NAMALWA (cell line): ENCODE data around the gene C18orf63.

Source experiments
- DNase-seq: peaks from one replicate; pipeline ENCODE4 v3.0.0-alpha.2; 2015; ENCODE audit warnings: low spot score

The C18orf63 gene

GRCh38 chr18:74377776-74378175 lies 62.1 kb downstream of the C18orf63 start:
- DNase-seq = no peak

- no peak for DNase-seq
Observed at GRCh38 chr18:74378179-74378682, 62.6 kb downstream of the C18orf63 start.

GRCh38 chr18:74380916-74381315 lies 65.3 kb downstream of the C18orf63 start:
- no peak for DNase-seq

- DNase-seq = no peak
Observed at GRCh38 chr18:74381621-74382295, 66.1 kb downstream of the C18orf63 start.

GRCh38 chr18:74382481-74383017 lies 66.9 kb downstream of the C18orf63 start:
- DNase-seq = no peak

- no peak for DNase-seq
Observed at GRCh38 chr18:74387383-74387782, 71.7 kb downstream of the C18orf63 start.

- no peak for DNase-seq
Observed at GRCh38 chr18:74388227-74388626, 72.6 kb downstream of the C18orf63 start.

DNA sequence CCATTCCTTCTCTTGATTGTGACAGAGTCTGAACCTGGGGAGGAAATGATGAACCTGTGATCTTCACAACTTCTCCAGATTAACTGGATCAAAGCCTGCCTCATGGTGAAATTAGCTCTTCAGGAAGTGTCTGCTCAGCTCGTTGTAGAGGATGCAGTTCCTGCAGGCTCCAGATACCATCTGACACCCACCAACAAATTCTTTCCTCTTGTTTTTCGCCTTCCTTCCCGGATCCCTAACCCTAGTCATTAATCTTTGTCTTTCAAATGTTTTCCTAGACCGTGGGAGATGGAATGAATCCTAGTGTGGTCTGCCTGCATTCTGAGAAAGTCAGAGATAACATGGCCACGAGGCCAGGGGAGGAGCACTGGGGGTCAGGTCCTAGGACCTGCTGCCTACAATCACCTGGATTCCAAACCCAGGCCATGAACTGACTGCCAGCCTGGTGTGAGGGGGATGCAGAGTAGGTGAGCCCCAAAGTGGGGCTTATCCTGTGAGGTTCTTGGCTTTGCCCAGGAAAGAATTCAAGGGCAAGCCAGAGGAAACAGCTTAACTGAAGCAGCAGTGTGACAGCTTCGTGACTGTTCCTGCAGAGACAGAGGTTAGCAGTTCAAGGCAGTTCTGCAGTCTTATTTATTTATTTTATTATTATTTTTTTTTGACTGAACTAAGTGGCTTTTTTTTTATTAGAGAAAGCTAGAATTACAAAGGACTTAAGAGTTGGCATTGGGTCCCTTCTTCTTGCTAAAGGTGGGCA lies 73.7 kb downstream of the C18orf63 start:
- DNase-seq = no peak

DNA sequence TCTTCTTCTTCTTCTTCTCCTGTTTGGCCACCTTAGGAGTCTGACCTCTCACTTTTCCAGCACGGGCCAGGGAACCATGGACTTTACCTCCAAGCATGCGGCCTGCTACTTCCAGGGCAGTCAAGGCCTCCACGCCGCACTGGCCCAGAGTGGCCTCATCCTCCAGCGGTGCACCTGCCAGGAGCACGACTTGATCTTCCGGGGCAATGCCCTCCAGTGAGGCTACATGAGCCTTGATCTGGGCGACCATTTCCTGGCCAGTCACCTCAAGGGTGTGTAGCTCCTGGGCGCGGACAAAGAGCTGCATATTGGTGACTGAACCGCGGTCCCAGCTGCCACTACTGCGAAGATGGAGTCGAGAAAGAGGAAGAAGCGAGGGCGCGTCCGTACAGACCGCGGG lies 74.4 kb downstream of the C18orf63 start:
- DNase-seq = no peak

- DNase-seq = no peak
Observed at GRCh38 chr18:74390900-74391299, 75.3 kb downstream of the C18orf63 start.

DNA sequence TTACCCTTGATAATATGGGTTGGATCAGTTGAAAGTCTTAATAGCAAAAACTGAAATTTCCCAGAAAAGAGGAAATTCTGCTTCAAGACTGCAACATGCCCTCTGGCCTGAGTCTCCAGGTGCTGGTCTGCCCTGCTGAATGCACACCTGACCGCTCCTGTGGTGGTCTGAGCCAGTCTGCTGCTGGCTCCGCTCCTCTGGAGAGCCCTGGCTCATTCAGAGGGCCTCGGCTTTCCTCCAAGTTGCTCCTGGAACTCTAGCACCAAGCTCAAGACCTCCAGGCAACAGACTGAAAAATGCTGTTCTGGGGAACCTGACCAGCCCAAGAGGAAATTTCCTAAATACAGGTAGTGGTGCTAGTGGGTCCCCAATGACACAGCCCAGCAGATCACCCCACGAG lies 76.7 kb downstream of the C18orf63 start:
- DNase-seq = no peak

DNA sequence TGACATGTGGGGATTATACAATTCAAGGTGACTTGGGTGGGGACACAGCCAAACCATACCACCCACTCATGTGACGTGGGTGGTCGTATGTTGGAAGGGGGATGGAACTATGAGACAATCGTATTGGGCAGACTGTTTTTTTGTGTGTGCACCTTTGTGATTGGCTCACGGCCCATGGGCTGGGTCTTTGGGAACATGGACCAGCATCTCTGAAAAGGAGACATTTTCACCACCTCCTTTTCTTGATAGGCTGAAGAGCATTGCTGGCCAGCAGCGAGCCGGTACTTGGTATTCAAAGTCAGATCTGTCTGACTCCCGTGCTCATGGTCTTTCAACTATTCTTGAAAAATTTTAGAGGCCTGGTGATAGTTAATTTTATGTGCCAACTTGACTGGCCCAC lies 79.4 kb downstream of the C18orf63 start:
- DNase-seq = no peak

GRCh38 chr18:74395648-74396154 lies 80.1 kb downstream of the C18orf63 start:
- no peak for DNase-seq

DNA sequence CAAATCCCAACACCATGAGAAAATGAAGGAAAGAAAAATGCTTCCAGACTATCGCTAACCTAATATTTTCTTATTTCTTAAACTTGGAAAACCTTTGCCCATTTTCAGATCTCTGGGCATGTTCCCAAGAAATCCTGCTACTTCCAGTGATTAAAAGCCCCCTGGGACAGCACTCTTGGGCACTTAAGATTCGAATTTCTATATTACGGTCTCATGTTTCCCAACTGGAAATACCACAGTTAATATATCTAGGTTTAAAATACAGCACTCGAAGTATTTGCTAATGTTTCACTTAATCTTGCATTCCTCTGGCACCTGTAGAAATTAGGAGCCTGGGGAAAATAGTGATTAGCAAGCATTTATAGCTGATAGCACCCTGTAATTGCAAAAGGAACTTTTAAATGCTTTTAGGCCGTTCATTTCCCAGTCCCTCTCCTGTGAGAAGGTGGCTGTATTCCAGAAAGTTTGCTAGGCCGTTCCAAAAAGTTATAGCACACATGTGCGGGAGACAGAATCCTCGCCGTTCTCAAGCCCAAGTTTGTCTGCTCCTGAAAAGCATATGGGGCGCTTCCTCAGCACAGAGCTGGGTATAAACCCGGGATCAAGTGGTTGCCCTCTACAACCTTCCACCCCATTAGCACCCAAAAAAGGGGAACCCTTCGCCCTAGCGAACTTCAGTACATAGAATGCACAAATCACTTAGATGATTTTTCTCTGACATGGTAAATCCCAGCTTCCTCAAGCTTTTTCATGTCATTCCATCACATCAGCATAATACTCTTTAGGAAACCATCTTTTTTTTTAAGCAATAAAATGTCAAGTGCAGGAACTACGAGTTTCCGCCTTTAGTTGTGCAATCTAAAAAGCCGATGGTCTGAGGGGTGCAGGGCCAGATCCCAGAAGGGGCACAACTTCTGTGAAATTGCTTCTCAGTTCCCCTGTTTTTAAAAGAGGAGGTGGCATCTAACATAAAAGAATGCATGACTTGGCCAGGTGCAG lies 80.8 kb downstream of the C18orf63 start:
- DNase-seq = no peak

DNA sequence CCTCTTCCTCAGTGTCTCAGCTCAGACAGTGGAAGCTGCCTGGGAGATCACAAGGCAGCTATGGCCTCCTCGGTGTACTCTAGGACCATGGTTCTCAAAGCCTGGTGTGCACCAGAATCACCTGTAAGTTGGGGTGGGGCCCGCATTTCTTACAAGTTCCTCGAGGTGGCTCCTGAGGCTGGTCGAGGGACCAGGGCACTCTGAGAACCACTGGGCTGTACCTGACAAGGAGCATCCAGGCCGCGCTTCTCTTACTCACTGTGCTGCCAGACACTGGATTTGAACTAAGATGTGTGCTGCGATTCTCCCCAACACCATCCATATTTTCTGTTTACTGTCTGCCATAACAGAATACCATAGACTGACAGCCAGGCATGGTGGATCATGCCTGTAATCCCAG lies 81.9 kb downstream of the C18orf63 start:
- DNase-seq = no peak

GRCh38 chr18:74399091-74399887 lies 83.7 kb downstream of the C18orf63 start:
- DNase-seq = no peak

- DNase-seq = no peak
Observed at GRCh38 chr18:74400813-74401212, 85.2 kb downstream of the C18orf63 start.

DNA sequence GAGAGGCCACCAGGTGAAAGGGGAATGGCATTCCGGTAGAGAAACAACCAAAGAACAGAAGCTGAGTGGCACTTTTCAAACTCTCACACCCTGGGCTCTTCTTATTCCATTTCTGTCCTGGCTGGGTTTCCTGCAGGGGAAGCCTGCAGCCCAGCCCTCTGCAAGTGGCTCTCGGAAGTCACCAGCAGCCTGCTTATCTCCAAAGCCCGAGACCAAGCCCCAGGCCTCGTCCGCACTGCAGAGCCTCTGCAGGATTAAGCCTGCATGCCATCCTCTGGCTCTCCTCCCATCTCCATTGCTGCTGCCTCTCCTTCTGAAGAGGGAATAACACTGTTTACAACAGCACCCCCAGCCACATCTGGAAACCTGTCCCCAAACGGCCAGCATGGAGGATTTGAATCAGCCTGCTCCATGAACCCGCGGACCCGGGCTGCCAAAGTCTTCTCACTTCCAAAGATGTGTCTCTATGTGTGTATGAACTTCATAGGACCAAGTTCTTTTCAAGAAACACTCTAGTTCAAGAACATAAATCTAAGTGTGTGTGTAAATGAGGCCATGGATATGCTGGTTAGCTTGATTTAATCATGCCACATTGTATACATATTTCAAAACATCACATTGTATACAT lies 87.3 kb downstream of the C18orf63 start:
- DNase-seq = no peak

DNA sequence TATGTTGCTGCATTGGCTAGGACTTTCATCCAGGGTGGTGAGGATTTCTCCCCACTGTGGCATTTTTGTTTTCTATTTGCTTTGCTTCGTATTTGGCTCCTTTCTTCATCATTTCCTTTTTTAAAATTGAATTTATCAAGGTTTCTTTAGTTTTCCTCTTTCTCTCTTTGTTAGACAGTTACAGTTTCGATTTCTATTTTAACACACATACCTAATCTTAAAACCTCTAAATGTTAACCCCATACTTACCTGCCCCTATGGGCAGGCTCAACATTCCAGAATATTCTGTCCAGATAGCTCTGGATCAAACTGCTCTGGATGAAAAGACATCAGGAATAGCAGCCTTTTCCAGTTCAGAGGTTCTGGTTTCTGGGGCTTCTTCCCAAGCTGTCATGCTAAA lies 92.2 kb downstream of the C18orf63 start:
- DNase-seq = no peak
